Epithelial cell of esophagus (primary cell): ENCODE data around the gene GBF1.

Experiments used
- DNase-seq: peaks from one replicate; pipeline ENCODE4 v3.0.0; 2010; ENCODE audit warnings: low read depth
- H3K4me3 ChIP-seq: 2 replicates; pipeline ENCODE4 v1.5.1; 2011; ENCODE audit warnings: mild to moderate bottlenecking, low read length, control low read depth
- CTCF ChIP-seq: IDR thresholded peaks from 2 replicates; pipeline ENCODE4 v1.5.1; 2011; ENCODE audit warnings: low read depth, mild to moderate bottlenecking, low read length, control low read depth, inconsistent platforms; ENCODE audit not compliant: insufficient read depth; ENCODE audit errors: missing control alignments

Gene GBF1

GRCh38 chr10:102397222-102398171 lies 152.2 kb downstream of the GBF1 start:
- H3K4me3 ChIP-seq: no peak overlapping the region
- DNase-seq: no peak
- no peak for TF ChIP-seq CTCF

GRCh38 chr10:102398172-102399020 lies 153.1 kb downstream of the GBF1 start:
- no peak for DNase-seq
- no peak overlapping the region for H3K4me3 ChIP-seq
- TF ChIP-seq CTCF: no peak

GRCh38 chr10:102399217-102400021 lies 154.1 kb downstream of the GBF1 start:
- DNase-seq: peak; percentile 87
- H3K4me3 ChIP-seq: peak overlapping the region; percentile 45

GRCh38 chr10:102400076-102400475 lies 154.7 kb downstream of the GBF1 start:
- no peak for TF ChIP-seq CTCF
- DNase-seq: no peak
- H3K4me3 ChIP-seq: no peak overlapping the region

More at GRCh38 chr10:102399217-102400021, 154.1 kb downstream of the GBF1 start:
- peak; percentile 64 for TF ChIP-seq CTCF

GRCh38 chr10:102400598-102401341 lies 155.4 kb downstream of the GBF1 start:
- TF ChIP-seq CTCF: no peak
- DNase-seq: no peak
- H3K4me3 ChIP-seq: no peak overlapping the region

GRCh38 chr10:102401342-102401654 lies 156.0 kb downstream of the GBF1 start:
- no peak overlapping the region for H3K4me3 ChIP-seq
- TF ChIP-seq CTCF: no peak
- no peak for DNase-seq
